ENCODE results near the gene FUT7.
A peak's percentile ranks its signal among the peaks of the same experiment; 100 is the strongest.

The FUT7 gene

DNA sequence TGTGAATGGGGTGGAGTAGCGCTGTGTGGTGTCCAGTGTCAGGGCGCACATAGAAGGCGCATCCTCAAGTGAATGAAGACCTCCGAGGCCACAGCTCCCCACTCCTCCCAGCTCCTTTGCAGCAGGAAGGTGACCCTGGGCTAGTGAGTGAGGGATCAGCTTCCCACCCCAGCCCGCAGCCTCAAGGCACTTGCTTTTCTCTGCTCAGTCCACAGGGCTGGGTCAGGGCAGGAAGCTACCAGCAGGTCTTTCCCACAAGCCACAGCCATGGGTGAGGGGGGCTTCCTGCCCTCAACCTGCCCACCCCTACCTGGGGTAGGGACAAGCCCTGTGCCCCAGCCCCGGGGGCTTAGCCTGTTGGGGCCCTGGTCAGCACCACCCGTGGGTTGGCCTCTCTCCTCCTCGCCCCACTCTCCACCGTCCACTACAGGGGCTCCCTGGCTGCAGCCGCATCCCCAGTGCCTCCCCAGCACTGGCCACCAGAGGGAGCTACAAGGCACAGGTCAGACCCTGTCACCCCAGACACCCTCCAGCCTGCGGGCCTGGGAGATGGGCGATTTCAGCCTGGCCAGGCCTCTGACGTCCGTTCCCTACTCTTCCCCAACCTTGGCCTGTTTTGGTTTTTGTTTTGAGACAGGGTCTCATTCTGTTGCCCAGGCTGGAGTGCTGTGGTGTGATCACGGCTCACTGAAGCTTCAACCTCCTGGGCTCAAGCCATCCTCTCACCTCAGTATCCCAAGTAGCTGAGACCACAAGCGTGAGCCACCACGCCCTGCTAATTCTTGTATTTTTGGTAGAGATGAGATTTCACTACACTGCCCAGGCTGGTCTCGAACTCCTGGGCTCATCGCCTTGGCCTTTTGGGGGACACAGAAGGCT is 2.6 kb downstream of the FUT7 start:
- Histone ChIP-seq H3K79me2 (ENCODE audit: control insufficient read depth, insufficient read depth, low read length) (no peaks in the 10 kb centered on the region), H3K9ac (ENCODE audit: low read length) (no peak overlapping the region), H3K4ac (ENCODE audit: low read depth, low read length) (no peak overlapping the region), H3K27ac (ENCODE audit: low read depth, low read length) (no peak overlapping the region), H4K5ac (ENCODE audit: low read length) (no peak overlapping the region), H3K4me2 (ENCODE audit: low read length) (no peak overlapping the region), H3K4me3 (ENCODE audit: low read length) (no peak overlapping the region), H3K27me3 (ENCODE audit: insufficient read depth, low read length, poor library complexity) (no peaks in the 10 kb centered on the region), H4K8ac (ENCODE audit: low read depth, low read length) (no peak overlapping the region), H3K4me1 (ENCODE audit: control insufficient read depth, low read depth, low read length) (no peaks in the 10 kb centered on the region), H3K18ac (ENCODE audit: low read length) (no peak overlapping the region), H2BK15ac (replicated peaks; ENCODE audit: low read depth) (no peak overlapping the region), H2BK120ac (ENCODE audit: low read depth, low read length) (no peak overlapping the region), H3K79me1 (ENCODE audit: low read length) (no peaks in the 10 kb centered on the region), H3K23ac (ENCODE audit: low read length) (no peak overlapping the region), H2BK5ac (ENCODE audit: low read length) (no peak overlapping the region), H2AK5ac (ENCODE audit: low read length) (no peak overlapping the region), H3K56ac (ENCODE audit: low read length) (no peak overlapping the region), H3K36me3 (ENCODE audit: control insufficient read depth, insufficient read depth, low read length) (no peaks in the 10 kb centered on the region)
- peak; percentile 67 for DNase-seq
- no CpG with 5 or more reads among the region's 19 CpGs for WGBS (ENCODE audit: extremely low coverage, insufficient coverage, low lambda C conversion rate)

DNA sequence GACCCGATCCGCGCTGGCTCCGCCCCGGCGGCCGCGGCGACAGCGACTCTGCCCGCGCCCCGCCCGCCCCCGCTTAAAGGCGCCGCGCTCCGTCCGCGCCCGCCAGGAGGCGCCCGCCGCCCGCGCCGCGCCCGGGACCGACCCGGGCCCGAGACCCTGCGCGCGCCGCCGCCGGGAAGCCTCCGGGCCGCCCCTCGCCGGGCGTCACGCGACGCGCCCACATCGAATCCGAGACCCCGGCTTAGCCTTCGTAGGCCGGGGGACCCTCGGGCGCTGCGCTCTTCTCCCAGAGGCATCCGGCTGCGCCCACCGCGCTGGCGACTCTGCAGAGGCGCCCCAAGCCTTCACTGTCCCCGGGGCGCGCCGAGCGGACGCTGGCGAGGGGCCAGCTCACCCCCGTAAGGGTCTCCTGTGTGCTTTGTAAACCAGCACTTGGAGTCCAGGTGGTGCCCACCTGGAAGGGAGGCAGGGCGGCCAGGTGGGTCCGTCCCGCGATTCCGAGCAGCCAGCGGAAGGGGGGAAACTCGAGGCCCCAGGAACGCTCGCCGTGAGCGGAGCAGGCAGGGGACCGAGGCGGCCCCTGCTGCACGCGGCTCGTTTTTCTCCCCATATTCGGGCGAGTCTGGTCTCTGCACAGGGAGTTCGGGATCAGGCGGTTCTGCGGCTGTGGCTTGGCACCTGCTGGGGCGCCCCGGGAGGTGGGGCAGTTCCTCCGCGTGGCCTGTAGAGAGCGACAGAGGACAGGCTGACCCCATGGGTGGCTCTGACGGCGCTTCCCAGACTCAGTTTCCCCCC is 3.4 kb downstream of the FUT7 start:
- Histone ChIP-seq H3K4me2 (ENCODE audit: low read length) (peak overlapping the region; percentile 38), H2AK5ac (ENCODE audit: low read length) (no peak overlapping the region), H3K23ac (ENCODE audit: low read length) (no peak overlapping the region), H3K56ac (ENCODE audit: low read length) (no peak overlapping the region), H3K36me3 (ENCODE audit: control insufficient read depth, insufficient read depth, low read length) (no peaks in the 10 kb centered on the region), H3K79me2 (ENCODE audit: control insufficient read depth, insufficient read depth, low read length) (no peaks in the 10 kb centered on the region), H3K4ac (ENCODE audit: low read depth, low read length) (no peak overlapping the region), H3K9ac (ENCODE audit: low read length) (peak overlapping the region; percentile 24), H2BK5ac (ENCODE audit: low read length) (no peak overlapping the region), H3K18ac (ENCODE audit: low read length) (no peak overlapping the region), H2BK15ac (replicated peaks; ENCODE audit: low read depth) (no peak overlapping the region), H3K27me3 (ENCODE audit: insufficient read depth, low read length, poor library complexity) (no peaks in the 10 kb centered on the region), H4K8ac (ENCODE audit: low read depth, low read length) (no peak overlapping the region), H4K5ac (ENCODE audit: low read length) (no peak overlapping the region), H2BK120ac (ENCODE audit: low read depth, low read length) (no peak overlapping the region), H3K79me1 (ENCODE audit: low read length) (no peaks in the 10 kb centered on the region), H3K4me1 (ENCODE audit: control insufficient read depth, low read depth, low read length) (no peaks in the 10 kb centered on the region), H3K4me3 (ENCODE audit: low read length) (no peak overlapping the region), H3K27ac (ENCODE audit: low read depth, low read length) (no peak overlapping the region)
- WGBS (ENCODE audit: extremely low coverage, insufficient coverage, low lambda C conversion rate): no CpG with 5 or more reads among the region's 98 CpGs
- peak; percentile 34 for DNase-seq

- no peak for DNase-seq
- Histone ChIP-seq H3K4ac (ENCODE audit: low read depth, low read length) (no peak within 1 kb of the TSS), H3K4me1 (ENCODE audit: control insufficient read depth, low read depth, low read length) (no peaks in the 10 kb centered on the region), H4K8ac (ENCODE audit: low read depth, low read length) (no peak within 1 kb of the TSS), H3K18ac (ENCODE audit: low read length) (no peak within 1 kb of the TSS), H3K79me1 (ENCODE audit: low read length) (no peaks in the 10 kb centered on the region), H4K5ac (ENCODE audit: low read length) (no peak within 1 kb of the TSS), H3K36me3 (ENCODE audit: control insufficient read depth, insufficient read depth, low read length) (no peaks in the 10 kb centered on the region), H3K4me2 (ENCODE audit: low read length) (peak within 1 kb of the TSS; percentile 54), H3K27ac (ENCODE audit: low read depth, low read length) (no peak within 1 kb of the TSS), H2AK5ac (ENCODE audit: low read length) (no peak within 1 kb of the TSS), H2BK15ac (replicated peaks; ENCODE audit: low read depth) (no peak within 1 kb of the TSS), H3K23ac (ENCODE audit: low read length) (no peak within 1 kb of the TSS), H2BK120ac (ENCODE audit: low read depth, low read length) (no peak within 1 kb of the TSS), H2BK5ac (ENCODE audit: low read length) (no peak within 1 kb of the TSS), H3K79me2 (ENCODE audit: control insufficient read depth, insufficient read depth, low read length) (no peaks in the 10 kb centered on the region), H3K27me3 (ENCODE audit: insufficient read depth, low read length, poor library complexity) (no peaks in the 10 kb centered on the region), H3K56ac (ENCODE audit: low read length) (peak within 1 kb of the TSS; percentile 74), H3K4me3 (ENCODE audit: low read length) (no peak within 1 kb of the TSS), H3K9ac (ENCODE audit: low read length) (peak within 1 kb of the TSS; percentile 57)
- WGBS (ENCODE audit: extremely low coverage, insufficient coverage, low lambda C conversion rate): no CpG with 5 or more reads among the region's 95 CpGs
These were observed 4.3 kb downstream of the FUT7 start, which contains the start of gene ABCA2 for GRCh38 chr9:137027369-137028262. Gene ABCA2, minus strand, starts transcription at chr9:137028237. Its CDS starts 97 bp downstream, at chr9:137028140.

DNA sequence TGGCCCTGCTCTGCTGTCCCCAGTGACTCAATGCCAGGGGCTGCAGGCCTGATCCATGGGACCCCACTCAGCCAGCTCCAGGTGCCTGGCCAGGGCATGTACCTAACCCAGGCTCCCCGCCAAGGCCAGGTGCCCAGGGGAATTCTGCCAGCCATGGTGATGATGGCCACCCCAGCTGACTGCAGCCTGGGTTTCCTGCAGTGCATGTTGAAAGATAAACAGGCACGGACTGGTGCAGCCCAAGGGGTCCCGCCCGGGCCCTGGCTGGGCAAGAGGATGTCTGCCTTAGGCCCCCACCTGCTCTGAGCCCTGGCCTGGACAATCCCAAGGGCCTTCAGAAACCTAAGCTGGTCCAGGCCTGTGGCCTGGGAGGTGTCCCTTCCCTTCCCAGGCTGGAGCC is 5.1 kb downstream of the FUT7 start:
- Histone ChIP-seq H3K4me2 (ENCODE audit: low read length) (no peak overlapping the region), H4K8ac (ENCODE audit: low read depth, low read length) (no peak overlapping the region), H2BK120ac (ENCODE audit: low read depth, low read length) (no peak overlapping the region), H4K5ac (ENCODE audit: low read length) (no peak overlapping the region), H3K4ac (ENCODE audit: low read depth, low read length) (no peak overlapping the region), H3K9ac (ENCODE audit: low read length) (no peak overlapping the region), H3K23ac (ENCODE audit: low read length) (no peak overlapping the region), H2AK5ac (ENCODE audit: low read length) (no peak overlapping the region), H3K4me1 (ENCODE audit: control insufficient read depth, low read depth, low read length) (no peaks in the 10 kb centered on the region), H2BK5ac (ENCODE audit: low read length) (no peak overlapping the region), H2BK15ac (replicated peaks; ENCODE audit: low read depth) (no peak overlapping the region), H3K36me3 (ENCODE audit: control insufficient read depth, insufficient read depth, low read length) (no peaks in the 10 kb centered on the region), H3K56ac (ENCODE audit: low read length) (no peak overlapping the region), H3K27ac (ENCODE audit: low read depth, low read length) (no peak overlapping the region), H3K27me3 (ENCODE audit: insufficient read depth, low read length, poor library complexity) (no peaks in the 10 kb centered on the region), H3K79me1 (ENCODE audit: low read length) (no peaks in the 10 kb centered on the region), H3K4me3 (ENCODE audit: low read length) (no peak overlapping the region), H3K79me2 (ENCODE audit: control insufficient read depth, insufficient read depth, low read length) (no peaks in the 10 kb centered on the region), H3K18ac (ENCODE audit: low read length) (no peak overlapping the region)
- no peak for DNase-seq
- no CpG with 5 or more reads among the region's 4 CpGs for WGBS (ENCODE audit: extremely low coverage, insufficient coverage, low lambda C conversion rate)

- Histone ChIP-seq H3K36me3 (ENCODE audit: control insufficient read depth, insufficient read depth, low read length) (no peaks in the 10 kb centered on the region), H3K4me2 (ENCODE audit: low read length) (no peak overlapping the region), H3K79me1 (ENCODE audit: low read length) (no peaks in the 10 kb centered on the region), H2BK15ac (replicated peaks; ENCODE audit: low read depth) (no peak overlapping the region), H2BK120ac (ENCODE audit: low read depth, low read length) (no peak overlapping the region), H4K8ac (ENCODE audit: low read depth, low read length) (no peak overlapping the region), H3K56ac (ENCODE audit: low read length) (no peak overlapping the region), H3K4me3 (ENCODE audit: low read length) (no peak overlapping the region), H3K27ac (ENCODE audit: low read depth, low read length) (no peak overlapping the region), H3K23ac (ENCODE audit: low read length) (no peak overlapping the region), H2AK5ac (ENCODE audit: low read length) (no peak overlapping the region), H3K18ac (ENCODE audit: low read length) (no peak overlapping the region), H4K5ac (ENCODE audit: low read length) (no peak overlapping the region), H3K9ac (ENCODE audit: low read length) (no peak overlapping the region), H3K4me1 (ENCODE audit: control insufficient read depth, low read depth, low read length) (no peaks in the 10 kb centered on the region), H3K27me3 (ENCODE audit: insufficient read depth, low read length, poor library complexity) (no peaks in the 10 kb centered on the region), H3K4ac (ENCODE audit: low read depth, low read length) (no peak overlapping the region), H3K79me2 (ENCODE audit: control insufficient read depth, insufficient read depth, low read length) (no peaks in the 10 kb centered on the region), H2BK5ac (ENCODE audit: low read length) (no peak overlapping the region)
- DNase-seq: no peak
- WGBS (ENCODE audit: extremely low coverage, insufficient coverage, low lambda C conversion rate): no CpG with 5 or more reads among the region's 2 CpGs
These were observed 5.5 kb downstream of the FUT7 start for GRCh38 chr9:137026384-137026783.

Measured in mesendoderm (in vitro differentiated cells).